T-helper 17 cell (primary cell): Measurements from ENCODE around the gene ADAMTS14. TPM values are rescaled to one million over a fixed set of nuclear protein-coding genes. Genes with fewer than 3 reads are reported as not detected.

Experiments
- ATAC-seq: fragments of 150-1000 bp; cut with Tn5 transposase; 2 replicates; pipeline ENCODE4 v1.10.0; 2021; ENCODE audit warnings: mild to moderate bottlenecking, moderate library complexity
- DNase-seq, 3 donors: peaks; one replicate each; pipeline versions ENCODE4 v3.0.0 to v3.0.0-alpha.2; 2020 to 2021
- H3K9me3 ChIP-seq: one replicate; pipeline ENCODE4 v1.7.0; 2013; ENCODE audit warnings: low read length, mild to moderate bottlenecking; ENCODE audit not compliant: control insufficient read depth, poor library complexity, severe bottlenecking
- H3K27ac Mint-ChIP-seq: one replicate; pipeline ENCODE4 v1.8.0; 2022; ENCODE audit warnings: mild to moderate bottlenecking, moderate library complexity, mixed read lengths
- H3K27me3 Mint-ChIP-seq: one replicate; pipeline ENCODE4 v1.8.0; 2022; ENCODE audit warnings: mixed read lengths
- H3K36me3 Mint-ChIP-seq: one replicate; pipeline ENCODE4 v1.8.0; 2022; ENCODE audit warnings: low read depth, mixed read lengths
- H3K4me1 Mint-ChIP-seq: one replicate; pipeline ENCODE4 v1.8.0; 2022; ENCODE audit warnings: mild to moderate bottlenecking, mixed read lengths
- H3K4me3 Mint-ChIP-seq: one replicate; pipeline ENCODE4 v1.8.0; 2022; ENCODE audit warnings: mild to moderate bottlenecking, moderate library complexity, mixed read lengths
- total RNA-seq, 4 donors: library from RNA in 2 of 4; stranded (reverse) in 2 of 4; gene quantifications; one replicate each; pipeline ENCODE4 v1.2.3 and lab custom pipeline; 2022 to 2026

Gene ADAMTS14
- total RNA-seq, 2 donors from 2014 or later: not detected

- Mint-ChIP-seq H3K4me3 (no peak overlapping the region), H3K4me1 (peaks cover 5% of the 10 kb centered on the region), H3K27ac (no peak overlapping the region), H3K27me3 (peaks cover 17% of the 10 kb centered on the region), H3K36me3 (no peaks in the 10 kb centered on the region)
- no peaks in the 10 kb centered on the region for H3K9me3 ChIP-seq
- no peak for ATAC-seq
- DNase-seq: no peak
These were observed 81.7 kb downstream of the ADAMTS14 start for GRCh38 chr10:70753841-70754621.

GRCh38 chr10:70756700-70757360, 84.5 kb downstream of the ADAMTS14 start:
- no peaks in the 10 kb centered on the region for H3K9me3 ChIP-seq
- Mint-ChIP-seq H3K4me1 (peaks cover 6% of the 10 kb centered on the region), H3K27me3 (peaks cover 26% of the 10 kb centered on the region), H3K27ac (no peak overlapping the region), H3K36me3 (no peaks in the 10 kb centered on the region), H3K4me3 (no peak overlapping the region)
- DNase-seq: no peak
- no peak for ATAC-seq

- Mint-ChIP-seq H3K4me3 (no peak overlapping the region), H3K27ac (no peak overlapping the region), H3K27me3 (peaks cover 26% of the 10 kb centered on the region)
These were observed 85.5 kb downstream of the ADAMTS14 start for GRCh38 chr10:70757856-70758255.

GRCh38 chr10:70758757-70759514, 86.6 kb downstream of the ADAMTS14 start:
- H3K9me3 ChIP-seq: no peaks in the 10 kb centered on the region
- Mint-ChIP-seq H3K4me1 (peaks cover 6% of the 10 kb centered on the region), H3K27me3 (peaks cover 26% of the 10 kb centered on the region), H3K27ac (peak overlapping the region; percentile 81), H3K4me3 (no peak overlapping the region), H3K36me3 (no peaks in the 10 kb centered on the region)
- ATAC-seq (peak; percentile 52), DNase-seq (peak in 2 of 3 donors; percentile 32 to 40)

More at GRCh38 chr10:70757856-70758255, 85.5 kb downstream of the ADAMTS14 start:
- H3K4me1 Mint-ChIP-seq: peaks cover 6% of the 10 kb centered on the region
- ATAC-seq (no peak), DNase-seq (no peak)
- no peaks in the 10 kb centered on the region for H3K9me3 ChIP-seq
- H3K36me3 Mint-ChIP-seq: no peaks in the 10 kb centered on the region

GRCh38 chr10:70759781-70760180, 87.5 kb downstream of the ADAMTS14 start:
- H3K27ac Mint-ChIP-seq: no peak overlapping the region
- H3K9me3 ChIP-seq: no peaks in the 10 kb centered on the region
- no peak overlapping the region for H3K4me3 Mint-ChIP-seq
- peaks cover 6% of the 10 kb centered on the region for H3K4me1 Mint-ChIP-seq
- peaks cover 18% of the 10 kb centered on the region for H3K27me3 Mint-ChIP-seq
- ATAC-seq: no peak
- no peak for DNase-seq
- H3K36me3 Mint-ChIP-seq: no peaks in the 10 kb centered on the region

- Mint-ChIP-seq H3K4me3 (no peak overlapping the region), H3K27ac (no peak overlapping the region), H3K36me3 (no peaks in the 10 kb centered on the region), H3K4me1 (peaks cover 6% of the 10 kb centered on the region), H3K27me3 (peaks cover 13% of the 10 kb centered on the region)
- H3K9me3 ChIP-seq: no peaks in the 10 kb centered on the region
- DNase-seq (no peak), ATAC-seq (no peak)
These were observed 88.0 kb downstream of the ADAMTS14 start for GRCh38 chr10:70760271-70760787.

GRCh38 chr10:70761031-70761601, 88.8 kb downstream of the ADAMTS14 start:
- Mint-ChIP-seq H3K27ac (no peak overlapping the region), H3K27me3 (peaks cover 12% of the 10 kb centered on the region), H3K4me1 (peaks cover 6% of the 10 kb centered on the region), H3K4me3 (no peak overlapping the region), H3K36me3 (no peaks in the 10 kb centered on the region)
- H3K9me3 ChIP-seq: no peaks in the 10 kb centered on the region
- ATAC-seq: no peak
- no peak for DNase-seq

- DNase-seq: no peak
- H3K4me3 Mint-ChIP-seq: no peak overlapping the region
- H3K9me3 ChIP-seq: no peaks in the 10 kb centered on the region
- no peaks in the 10 kb centered on the region for H3K36me3 Mint-ChIP-seq
- peaks cover 6% of the 10 kb centered on the region for H3K4me1 Mint-ChIP-seq
- H3K27ac Mint-ChIP-seq: no peak overlapping the region
- H3K27me3 Mint-ChIP-seq: peaks cover 12% of the 10 kb centered on the region
- ATAC-seq: no peak
These were observed 89.5 kb downstream of the ADAMTS14 start for GRCh38 chr10:70761727-70762350.

- Mint-ChIP-seq H3K4me1 (peaks cover 6% of the 10 kb centered on the region), H3K27ac (no peak overlapping the region)
- no peak for ATAC-seq
These were observed 90.3 kb downstream of the ADAMTS14 start for GRCh38 chr10:70762441-70763175.

GRCh38 chr10:70763567-70763966, 91.3 kb downstream of the ADAMTS14 start:
- H3K27ac Mint-ChIP-seq: no peak overlapping the region
- H3K27me3 Mint-ChIP-seq: peaks cover 12% of the 10 kb centered on the region
- no peaks in the 10 kb centered on the region for H3K9me3 ChIP-seq
- no peaks in the 10 kb centered on the region for H3K36me3 Mint-ChIP-seq
- ATAC-seq: no peak
- no peak overlapping the region for H3K4me3 Mint-ChIP-seq
- DNase-seq: no peak
- H3K4me1 Mint-ChIP-seq: peaks cover 6% of the 10 kb centered on the region

More at GRCh38 chr10:70762441-70763175, 90.3 kb downstream of the ADAMTS14 start:
- H3K9me3 ChIP-seq: no peaks in the 10 kb centered on the region
- no peak for DNase-seq
- peaks cover 12% of the 10 kb centered on the region for H3K27me3 Mint-ChIP-seq
- H3K4me3 Mint-ChIP-seq: no peak overlapping the region
- H3K36me3 Mint-ChIP-seq: no peaks in the 10 kb centered on the region

- DNase-seq: peak in 1 of 3 donors; percentile 2
These were observed 93.7 kb downstream of the ADAMTS14 start for GRCh38 chr10:70765794-70766594.

More at GRCh38 chr10:70765794-70766594, 93.7 kb downstream of the ADAMTS14 start:
- Mint-ChIP-seq H3K27ac (no peak overlapping the region), H3K4me1 (no peaks in the 10 kb centered on the region), H3K27me3 (peaks cover 4% of the 10 kb centered on the region), H3K4me3 (no peak overlapping the region), H3K36me3 (peaks cover 4% of the 10 kb centered on the region)
- no peaks in the 10 kb centered on the region for H3K9me3 ChIP-seq
- no peak for ATAC-seq
